Stimulated activated naive CD4-positive, alpha-beta T cell (primary cell): ENCODE measurements around the gene CDX1.

ENCODE experiments used
- DNase-seq, 6 experiments: peaks; one replicate each; lab custom pipeline; 2025; lab: John Stamatoyannopoulos, UW

CDX1 gene

GRCh38 chr5:150163547-150164059, 3.0 kb upstream of the CDX1 start:
- no peak for DNase-seq

- no peak for DNase-seq
Measured at GRCh38 chr5:150164211-150164980, 2.2 kb upstream of the CDX1 start.

- DNase-seq = no peak
Measured at GRCh38 chr5:150166037-150166649, 435 bp upstream of the CDX1 start.

GRCh38 chr5:150167512-150167850, 903 bp downstream of the CDX1 start:
- no peak for DNase-seq

GRCh38 chr5:150167908-150168307, 1.3 kb downstream of the CDX1 start:
- no peak for DNase-seq

GRCh38 chr5:150168864-150169263, 2.3 kb downstream of the CDX1 start:
- no peak for DNase-seq

- DNase-seq = no peak
Measured at GRCh38 chr5:150172145-150172544, 5.6 kb downstream of the CDX1 start.

- DNase-seq = no peak
Measured at GRCh38 chr5:150172556-150172955, 6.0 kb downstream of the CDX1 start.

- DNase-seq = no peak
Measured at GRCh38 chr5:150173161-150173560, 6.6 kb downstream of the CDX1 start.

GRCh38 chr5:150174285-150174684, 7.7 kb downstream of the CDX1 start:
- DNase-seq = no peak

GRCh38 chr5:150175076-150175475, 8.5 kb downstream of the CDX1 start:
- no peak for DNase-seq

- no peak for DNase-seq
Measured at GRCh38 chr5:150175536-150175935, 9.0 kb downstream of the CDX1 start.

- no peak for DNase-seq
Measured at GRCh38 chr5:150176745-150177477, 10.3 kb downstream of the CDX1 start.

GRCh38 chr5:150177721-150178120, 11.1 kb downstream of the CDX1 start:
- DNase-seq = no peak

GRCh38 chr5:150178262-150178661, 11.7 kb downstream of the CDX1 start:
- DNase-seq = no peak

- no peak for DNase-seq
Measured at GRCh38 chr5:150179019-150179620, 12.5 kb downstream of the CDX1 start.

GRCh38 chr5:150180241-150181026, 13.9 kb downstream of the CDX1 start:
- no peak for DNase-seq

- DNase-seq = no peak
Measured at GRCh38 chr5:150181027-150181426, 14.4 kb downstream of the CDX1 start.

- no peak for DNase-seq
Measured at GRCh38 chr5:150181766-150182545, 15.4 kb downstream of the CDX1 start.

GRCh38 chr5:150182774-150183173, 16.2 kb downstream of the CDX1 start:
- no peak for DNase-seq

GRCh38 chr5:150183436-150183835, 16.9 kb downstream of the CDX1 start:
- no peak for DNase-seq
